Stimulated activated CD4-positive, alpha-beta T cell treated with anti-CD3 and anti-CD28 coated beads, TNF-alpha, amount 100 ng/mL, for 24 hours (primary cell): Measurements from ENCODE around the gene CCNF.
"Not testable (repeated sequence)": the region's sequence is repeated elsewhere in the genome, so short reads cannot be mapped to it uniquely, and the experiment has no call there.

ENCODE experiments used
- DNase-seq, 3 experiments: peaks; one replicate each; pipeline ENCODE4 v3.0.0-alpha.2; 2020; ENCODE audit warnings: low read depth in 3 of 3

CCNF gene

DNA sequence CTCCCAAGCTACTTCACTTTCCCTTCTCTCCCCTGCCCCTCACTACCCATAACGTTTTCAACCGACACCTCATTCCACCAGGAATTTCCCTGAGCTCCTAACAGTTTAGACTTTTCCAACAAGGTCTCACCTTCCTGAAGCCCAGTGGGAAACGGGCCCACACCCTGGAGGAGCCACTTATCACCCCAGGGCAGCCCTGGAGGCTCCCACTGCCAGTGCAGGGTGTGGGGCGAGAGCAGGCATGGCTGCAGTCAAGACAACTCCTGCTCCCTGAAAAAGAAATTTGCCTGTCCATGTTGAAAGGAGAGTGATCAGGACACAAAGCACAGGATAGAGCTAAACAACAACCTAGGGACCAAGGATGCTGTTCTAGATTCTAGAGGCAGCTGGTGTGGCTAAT, 1.7 kb upstream of the CCNF start:
- DNase-seq: no peak

DNA sequence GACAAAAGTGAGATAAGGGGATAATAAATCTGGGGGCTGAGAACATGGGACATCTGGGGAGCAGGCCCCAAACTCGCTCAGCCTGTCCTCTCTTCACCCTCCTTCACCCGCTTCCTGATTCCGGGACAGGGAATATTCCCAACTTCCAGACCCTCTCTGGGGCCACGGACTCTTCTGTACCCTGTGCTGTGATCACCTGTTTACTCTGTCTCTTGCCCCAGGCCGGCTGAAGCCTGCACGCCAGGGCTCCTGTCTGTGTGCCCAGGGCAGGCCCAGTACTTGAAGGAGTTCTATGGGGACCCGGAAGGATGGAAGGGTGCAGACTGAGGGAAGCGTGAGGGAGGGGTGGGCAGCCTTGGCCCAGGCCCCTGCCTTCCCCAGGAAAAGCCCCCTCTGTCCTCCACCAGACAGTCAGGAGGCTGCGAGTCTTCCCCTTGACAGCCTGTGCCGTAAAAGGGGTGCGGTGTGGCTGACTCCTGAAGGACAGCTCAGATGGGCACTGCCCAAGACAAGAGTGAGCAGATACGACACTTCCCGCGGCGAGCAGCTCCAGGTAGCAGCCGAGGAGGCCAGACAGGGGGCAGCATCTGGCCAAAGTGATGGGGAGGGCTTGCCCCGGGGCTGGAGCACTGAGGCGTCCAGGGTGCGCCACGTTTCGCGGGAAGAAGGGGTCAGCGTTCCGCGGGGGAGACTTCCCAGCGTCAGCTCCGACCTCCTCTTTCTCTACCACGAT, 1.0 kb upstream of the CCNF start:
- DNase-seq: no peak

- DNase-seq: no peak
Observed at GRCh38 chr16:2428784-2429033, 538 bp upstream of the CCNF start.

DNA sequence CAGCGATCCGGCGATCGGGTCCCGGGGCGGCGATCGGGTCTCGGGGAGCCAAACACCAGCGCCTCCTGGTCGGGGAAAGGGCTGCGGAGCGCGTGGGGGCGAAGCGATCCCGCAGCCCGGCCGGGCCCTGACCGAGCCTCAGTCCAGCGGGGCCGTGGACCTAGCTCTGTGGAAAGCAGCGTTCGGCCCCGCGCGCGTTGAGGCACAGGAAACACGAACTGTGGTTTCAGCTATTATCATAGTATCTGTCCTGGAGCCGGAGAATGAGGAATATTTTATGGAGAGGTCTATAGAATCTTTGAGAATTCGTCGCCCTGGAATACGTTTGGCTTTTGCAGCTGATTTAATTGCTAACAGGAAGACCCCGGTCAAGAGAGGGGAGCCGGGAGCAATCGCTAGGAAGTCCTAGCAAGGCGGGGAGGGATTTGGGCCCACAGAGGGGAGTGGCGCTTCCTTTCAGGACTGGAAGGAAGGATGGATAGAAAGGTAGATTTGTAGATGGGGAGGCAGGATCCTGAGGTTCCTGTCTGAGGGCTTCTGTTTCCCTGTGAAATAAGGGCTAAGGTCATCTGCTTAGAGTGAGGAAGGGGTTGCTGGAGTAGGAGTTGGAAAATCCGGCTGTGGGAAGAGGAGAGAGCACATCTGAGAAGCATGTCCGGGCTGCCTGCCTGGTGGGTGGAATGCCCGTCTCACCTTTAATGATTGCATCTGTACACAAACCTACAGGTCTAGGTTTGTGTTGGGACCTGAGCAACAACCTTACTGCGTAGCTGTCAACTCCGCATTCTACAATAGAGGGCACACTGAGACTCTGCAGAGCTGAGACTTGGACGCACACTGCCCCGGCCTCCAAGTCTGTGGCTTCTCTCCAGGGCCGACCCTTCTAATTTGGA, 770 bp downstream of the CCNF start:
- DNase-seq: no peak

- DNase-seq: no peak
Observed at GRCh38 chr16:2432286-2432685, 3.0 kb downstream of the CCNF start.

GRCh38 chr16:2432801-2433505, 3.7 kb downstream of the CCNF start:
- DNase-seq: no peak

DNA sequence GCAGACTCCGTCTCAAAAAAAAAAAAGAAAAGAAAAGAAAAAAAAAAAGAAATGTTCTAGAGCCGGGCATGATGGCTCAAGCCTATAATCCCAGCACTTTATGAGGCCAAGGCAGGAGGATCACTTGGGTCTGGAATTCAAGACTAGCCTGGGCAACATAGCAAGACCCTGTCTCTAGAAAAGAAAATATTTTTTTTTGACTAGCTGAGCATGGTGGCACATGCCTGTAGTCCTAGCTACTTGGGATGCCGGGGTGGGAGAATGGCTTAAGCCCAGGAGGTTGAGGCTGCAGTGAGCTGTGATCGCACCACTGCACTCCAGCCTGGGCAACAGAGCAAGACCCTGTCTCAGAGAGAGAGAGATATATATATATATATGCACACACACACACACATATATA, 6.0 kb downstream of the CCNF start:
- not testable (repeated sequence) for DNase-seq

GRCh38 chr16:2436110-2436509, 6.9 kb downstream of the CCNF start:
- no peak for DNase-seq

- no peak for DNase-seq
Observed at GRCh38 chr16:2437032-2437790, 8.0 kb downstream of the CCNF start.

- no peak for DNase-seq
Observed at GRCh38 chr16:2438121-2438520, 8.9 kb downstream of the CCNF start.

DNA sequence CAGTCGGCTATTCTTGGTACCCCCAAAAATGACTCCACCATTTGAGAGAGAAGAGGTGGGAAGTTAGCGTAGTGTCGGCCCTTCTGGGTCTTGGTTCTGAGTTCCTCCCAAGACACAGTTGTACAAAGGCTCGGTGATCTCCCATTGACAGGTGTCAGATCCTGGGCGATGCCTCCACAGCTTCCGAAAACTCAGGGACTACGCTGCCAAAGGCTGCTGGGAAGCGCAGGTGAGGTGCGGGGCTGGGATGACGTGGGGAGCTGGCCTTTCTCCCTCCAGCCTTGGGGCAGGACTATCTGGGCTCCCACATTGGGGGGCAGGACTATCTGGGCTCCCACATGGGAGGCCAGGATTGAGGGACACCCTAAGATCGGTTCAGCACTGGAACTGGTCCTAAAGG, 10.4 kb downstream of the CCNF start:
- DNase-seq: no peak

DNA sequence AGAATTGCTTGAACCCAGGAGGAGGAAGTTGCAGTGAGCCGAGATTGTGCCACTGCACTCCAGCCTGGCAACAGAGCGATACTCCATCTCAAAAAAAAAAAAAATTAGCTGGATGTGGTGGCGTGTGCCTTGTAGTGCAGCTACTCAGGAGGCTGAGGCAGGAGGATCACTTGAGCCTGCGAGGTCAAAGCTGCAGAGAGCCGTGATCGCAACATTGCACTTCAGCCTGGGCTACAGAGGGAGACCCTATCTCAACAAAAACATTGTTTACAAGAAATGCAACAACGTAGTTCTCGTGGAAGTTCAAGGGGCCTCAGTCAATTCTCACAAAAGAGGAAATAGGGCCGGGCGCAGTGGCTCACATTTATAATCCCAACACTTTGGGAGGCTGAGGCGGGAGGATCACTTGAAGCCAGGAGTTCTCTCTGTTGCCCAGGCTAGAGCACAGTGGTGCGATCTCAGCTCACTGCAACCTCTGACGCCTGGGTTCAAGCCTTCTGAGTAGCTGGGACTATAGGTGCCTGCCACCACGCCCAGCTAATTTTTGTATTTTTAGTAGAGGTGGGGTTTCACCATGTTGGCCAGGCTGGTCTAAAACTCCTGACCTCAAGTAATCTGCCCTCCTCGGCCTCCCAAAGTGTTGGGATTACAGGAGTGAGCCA, 12.0 kb downstream of the CCNF start:
- not testable (repeated sequence) for DNase-seq

- no peak for DNase-seq
Observed at GRCh38 chr16:2443555-2443954, 14.3 kb downstream of the CCNF start.

DNA sequence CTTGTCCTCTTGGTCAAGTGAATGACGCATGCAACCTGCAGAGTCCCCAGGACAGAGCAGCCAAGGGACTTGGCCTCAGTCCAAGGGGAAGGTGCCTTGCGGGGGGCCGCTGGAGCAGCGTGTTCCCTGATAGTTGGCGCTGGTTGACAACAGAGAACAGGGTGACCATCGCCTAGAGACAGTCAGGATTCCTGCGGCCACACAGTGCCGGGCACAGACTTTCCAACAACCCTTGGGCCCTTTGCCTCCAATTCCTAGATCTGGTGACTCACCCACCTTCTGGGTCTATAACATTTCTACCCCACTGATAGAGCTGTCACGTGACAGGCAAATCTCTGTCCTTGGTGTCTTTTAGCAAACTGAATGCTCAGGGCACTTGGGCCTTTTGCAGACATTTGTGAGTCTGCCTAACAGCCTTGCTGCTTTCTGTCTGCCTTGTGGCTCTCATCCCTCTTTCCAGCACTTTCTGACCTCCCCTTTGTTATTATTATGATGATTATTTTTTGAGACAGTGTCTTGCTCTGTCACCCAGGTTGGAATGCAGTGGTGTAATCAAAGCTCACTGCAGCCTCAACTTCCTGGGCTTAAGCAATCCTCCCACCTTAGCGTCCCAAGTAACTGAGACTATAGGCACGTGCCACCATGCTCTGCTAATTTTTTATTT, 18.8 kb downstream of the CCNF start:
- DNase-seq: no peak

- no peak for DNase-seq
Observed at GRCh38 chr16:2449118-2449517, 19.9 kb downstream of the CCNF start.

DNA sequence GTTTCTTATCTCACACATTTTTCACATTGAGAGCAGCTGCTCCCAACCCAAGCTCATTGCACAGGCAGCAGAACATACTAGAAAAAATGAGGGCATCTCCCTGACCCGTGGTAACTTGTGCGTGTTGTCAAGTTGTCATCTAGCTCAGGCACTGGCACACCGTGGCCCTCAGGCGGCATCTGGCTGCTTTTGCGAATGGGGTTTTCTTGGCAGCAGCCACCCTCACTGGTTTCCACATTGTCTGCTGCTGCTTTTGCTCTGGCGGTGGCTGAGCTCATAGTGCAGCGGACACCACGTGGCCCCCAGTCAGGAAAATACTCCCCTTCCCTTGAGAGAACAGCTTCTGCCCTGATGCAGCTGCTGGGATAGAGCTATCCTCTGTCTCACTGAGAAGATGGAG, 21.3 kb downstream of the CCNF start:
- no peak for DNase-seq

- no peak for DNase-seq
Observed at GRCh38 chr16:2450975-2451381, 21.7 kb downstream of the CCNF start.

GRCh38 chr16:2451851-2452320, 22.6 kb downstream of the CCNF start:
- no peak for DNase-seq

DNA sequence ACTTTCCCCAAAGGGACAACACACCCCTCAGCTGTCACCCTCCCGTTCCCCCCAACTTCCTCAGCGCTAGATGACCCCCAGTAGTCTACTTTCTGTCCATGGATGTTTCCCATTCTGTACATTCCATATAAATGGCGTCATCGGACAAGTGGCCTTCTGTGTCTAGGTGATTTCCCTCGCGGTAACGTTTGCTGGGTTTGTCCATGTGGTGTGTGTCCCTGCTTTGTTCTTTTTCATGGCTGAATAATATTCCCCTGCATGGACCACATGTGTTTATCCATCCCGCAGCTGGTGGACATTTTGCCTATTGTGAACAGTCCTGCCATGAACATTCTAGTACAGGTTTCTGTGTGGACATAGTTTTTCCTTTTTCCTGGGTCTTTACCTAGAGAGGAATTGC, 23.4 kb downstream of the CCNF start:
- DNase-seq: no peak

- DNase-seq: no peak
Observed at GRCh38 chr16:2455081-2455845, 26.0 kb downstream of the CCNF start.
